Subcutaneous abdominal adipose tissue (tissue), 5 donors: Measurements from ENCODE around the gene GFER.

ENCODE experiments used
- H3K27ac ChIP-seq: one replicate; pipeline ENCODE4 v1.7.0; 2013; ENCODE audit warnings: low read depth, mild to moderate bottlenecking, inconsistent platforms, low read length, moderate library complexity
- H3K27me3 ChIP-seq, 5 donors: one replicate each; pipeline ENCODE4 v1.7.0; 2013; ENCODE audit warnings: low read length in 5 of 5, inconsistent platforms in 1 of 5; ENCODE audit not compliant: control insufficient read depth in 5 of 5, insufficient read depth in 4 of 5
- H3K36me3 ChIP-seq, 5 donors: one replicate each; pipeline ENCODE4 v1.7.0; 2013; ENCODE audit warnings: low read length in 5 of 5; ENCODE audit not compliant: control insufficient read depth in 5 of 5, insufficient read depth in 5 of 5
- H3K4me1 ChIP-seq, 5 donors: one replicate each; pipeline ENCODE4 v1.7.0; 2013; ENCODE audit warnings: low read length in 5 of 5, mild to moderate bottlenecking in 3 of 5, moderate library complexity in 1 of 5; ENCODE audit not compliant: control insufficient read depth in 5 of 5, insufficient read depth in 5 of 5
- H3K4me3 ChIP-seq, 5 donors: one replicate each; pipeline ENCODE4 v1.7.0; 2013; ENCODE audit warnings: low read length in 5 of 5, low read depth in 1 of 5
- H3K9ac ChIP-seq, 5 donors: one replicate each; pipeline ENCODE4 v1.7.0; 2013; ENCODE audit warnings: low read length in 5 of 5, mild to moderate bottlenecking in 4 of 5, moderate library complexity in 3 of 5
- H3K9me3 ChIP-seq, 5 donors: one replicate each; pipeline ENCODE4 v1.7.0; 2013; ENCODE audit warnings: low read length in 5 of 5; ENCODE audit not compliant: control insufficient read depth in 5 of 5
- donor health status: healthy.
- donor health status: healthy.
- donor health status: healthy.
- donor health status: healthy.
- donor health status: healthy.

The GFER gene

DNA sequence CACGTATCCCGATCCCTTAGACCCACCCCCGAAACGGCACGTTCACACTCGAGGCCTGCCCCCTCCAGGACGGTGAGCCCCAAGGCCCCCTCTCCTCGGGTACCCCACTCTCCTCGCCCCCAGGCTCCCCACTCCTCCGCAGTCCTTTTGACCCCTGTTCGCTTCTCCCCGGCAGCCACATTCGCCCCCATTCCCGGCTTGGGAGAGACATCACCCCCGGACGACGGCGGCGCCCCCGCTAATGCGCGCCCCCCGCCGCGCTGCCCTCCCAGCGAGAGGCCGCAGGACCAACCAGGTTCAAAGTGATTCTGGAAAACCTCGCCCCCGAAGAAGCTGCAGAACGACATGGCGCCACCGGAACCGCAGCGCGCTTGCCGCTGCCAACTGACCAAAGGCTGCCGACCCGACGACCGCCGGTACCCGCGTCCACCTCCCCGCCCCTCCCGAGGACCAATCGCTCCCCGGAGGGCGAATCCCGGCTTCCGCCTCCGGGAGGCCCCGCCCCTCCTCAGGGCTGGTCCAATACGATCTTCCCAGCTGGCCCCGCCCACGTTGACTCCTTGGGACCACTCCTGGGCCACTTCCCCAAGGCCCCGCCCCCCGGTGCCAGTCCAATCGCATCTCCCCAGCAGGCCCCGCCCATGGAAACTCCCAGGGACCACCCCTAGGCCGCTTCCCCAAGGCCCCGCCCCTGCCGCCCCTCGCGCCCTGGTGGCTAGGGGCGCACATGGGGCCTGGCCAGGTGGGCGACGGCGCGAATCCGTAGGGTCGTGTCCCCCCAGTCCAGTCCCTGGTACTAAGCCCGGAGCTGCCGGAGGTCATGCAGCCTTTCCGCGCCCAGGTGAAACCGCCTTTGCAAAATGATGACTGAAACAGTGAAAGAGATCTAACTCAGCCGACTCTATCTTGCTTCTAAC is 40.9 kb upstream of the GFER start, which contains the start of gene MSRB1:
Gene MSRB1, minus strand, starts transcription at position 390 of the 917 bp plus-strand sequence. Its CDS starts 43 bp downstream, at position 347.
- peaks cover 11 to 40% (median 28%) of the 10 kb centered on the region in 5 donors for H3K4me1 ChIP-seq
- peak within 1 kb of the TSS; percentile 69 for H3K27ac ChIP-seq

GRCh38 chr16:1944612-1945199 is 39.3 kb upstream of the GFER start:
- Histone ChIP-seq H3K4me1 (peaks cover 11 to 40% (median 28%) of the 10 kb centered on the region in 5 donors), H3K36me3 (peaks cover 0 to 12% (median 7%) of the 10 kb centered on the region in 5 donors), H3K27me3 (no peaks in the 10 kb centered on the region), H3K9me3 (no peaks in the 10 kb centered on the region), H3K4me3 (no peak overlapping the region), H3K27ac (no peak overlapping the region), H3K9ac (no peak overlapping the region)

More for the DNA sequence above, 40.9 kb upstream of the GFER start, which contains the start of gene MSRB1:
- Histone ChIP-seq H3K4me3 (peak within 1 kb of the TSS; percentile 57 to 83 (median 78)), H3K36me3 (peaks cover 0 to 28% (median 20%) of the 10 kb centered on the region in 5 donors), H3K9me3 (no peaks in the 10 kb centered on the region), H3K9ac (peak within 1 kb of the TSS in 4 of 5 donors; percentile 61 to 84 (median 78)), H3K27me3 (no peaks in the 10 kb centered on the region)

DNA sequence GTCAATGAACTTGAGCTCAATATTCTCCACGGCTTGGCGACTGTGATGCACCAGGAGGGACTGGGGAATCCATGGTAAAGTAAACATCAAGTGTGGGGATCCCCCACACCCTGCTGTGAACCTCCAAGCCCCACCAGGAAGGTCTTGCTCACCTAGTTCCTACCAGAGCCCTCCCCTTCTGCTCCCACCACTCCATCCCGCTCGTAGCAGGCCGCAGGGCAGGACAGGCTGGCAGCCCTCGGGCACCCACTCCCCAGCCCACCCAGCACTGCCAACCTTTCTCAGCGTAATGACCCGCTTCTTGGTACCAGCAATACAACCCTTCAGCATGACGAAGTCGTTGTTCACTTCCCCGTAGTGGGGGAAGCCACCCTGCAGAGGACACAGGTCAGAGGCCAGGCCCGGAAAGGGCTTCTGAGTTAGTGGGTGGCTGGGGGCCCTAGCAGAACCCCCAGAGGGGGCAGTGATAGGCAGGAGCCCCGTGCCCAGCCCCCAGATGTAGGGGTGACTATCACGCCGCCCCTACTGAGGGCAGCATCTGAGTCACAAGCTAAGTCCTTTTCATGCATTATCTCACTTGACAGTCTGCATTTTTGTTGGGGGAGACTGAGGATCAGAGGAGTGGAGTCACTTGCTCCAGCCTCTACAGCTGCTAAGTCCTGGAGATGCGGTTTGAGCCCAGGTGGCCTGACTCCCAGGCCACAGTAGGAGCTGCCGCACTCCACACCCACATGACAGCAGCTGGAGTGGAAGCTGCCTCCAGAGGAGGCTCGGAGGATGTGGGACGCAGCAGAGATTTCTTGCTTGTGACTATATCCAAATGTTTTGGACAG is 38.2 kb upstream of the GFER start:
- Histone ChIP-seq H3K27ac (no peak overlapping the region), H3K36me3 (peaks cover 0 to 3% (median 0%) of the 10 kb centered on the region in 5 donors), H3K9ac (no peak overlapping the region), H3K9me3 (no peaks in the 10 kb centered on the region), H3K4me3 (no peak overlapping the region), H3K4me1 (peaks cover 9 to 33% (median 21%) of the 10 kb centered on the region in 5 donors), H3K27me3 (no peaks in the 10 kb centered on the region)

DNA sequence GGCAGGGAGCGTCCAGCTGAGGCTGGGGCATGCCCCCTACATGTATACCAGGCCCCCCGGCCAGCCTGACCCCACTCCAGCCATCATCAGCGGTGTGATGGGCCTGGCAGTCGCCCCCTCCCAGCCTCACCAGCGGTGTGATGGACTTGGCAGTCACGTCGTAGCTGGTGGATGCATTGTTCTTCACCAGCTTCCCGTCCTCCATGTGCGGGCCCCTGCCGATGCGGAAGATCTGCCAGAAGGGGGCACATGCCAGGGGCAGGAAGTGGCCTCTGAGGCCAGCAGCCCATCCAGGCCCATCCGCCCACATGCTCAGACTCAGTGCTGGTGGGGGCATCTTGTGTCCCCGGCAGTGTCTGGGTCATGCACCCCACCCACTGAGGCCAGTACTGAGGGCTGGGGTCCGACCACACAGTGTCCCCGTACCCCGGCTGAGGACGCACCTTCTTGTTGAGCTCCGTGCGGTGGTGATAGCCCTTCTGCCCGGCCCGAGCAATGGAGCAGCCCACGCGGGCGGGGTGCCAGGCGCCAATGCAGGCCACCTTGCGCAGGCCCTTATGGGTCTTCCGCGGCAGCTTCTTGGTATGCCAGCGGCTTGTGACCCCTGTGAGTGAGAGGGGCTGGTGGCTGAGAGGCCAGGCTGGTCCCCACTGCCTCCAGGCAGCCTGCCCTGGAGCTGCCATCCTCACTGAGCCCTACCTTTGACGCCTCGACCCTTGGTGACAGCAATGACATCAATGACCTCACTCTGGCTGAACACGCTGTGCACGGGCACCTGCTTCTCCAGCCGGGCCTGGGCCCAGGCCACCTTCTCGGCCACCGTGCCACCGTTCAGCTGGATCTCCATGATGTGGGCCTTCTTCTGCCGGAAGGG is 37.3 kb upstream of the GFER start:
- Histone ChIP-seq H3K9ac (no peak overlapping the region), H3K27me3 (no peaks in the 10 kb centered on the region), H3K36me3 (no peaks in the 10 kb centered on the region), H3K27ac (no peak overlapping the region), H3K4me3 (no peak overlapping the region), H3K4me1 (peaks cover 4 to 24% (median 18%) of the 10 kb centered on the region in 5 donors), H3K9me3 (no peaks in the 10 kb centered on the region)

- H3K9me3 ChIP-seq: no peaks in the 10 kb centered on the region
- H3K4me3 ChIP-seq: no peak overlapping the region
- H3K27ac ChIP-seq: no peak overlapping the region
- peaks cover 0 to 18% (median 12%) of the 10 kb centered on the region in 5 donors for H3K4me1 ChIP-seq
- no peaks in the 10 kb centered on the region for H3K27me3 ChIP-seq
- no peak overlapping the region for H3K9ac ChIP-seq
- no peaks in the 10 kb centered on the region for H3K36me3 ChIP-seq
Measured at GRCh38 chr16:1947369-1947670, 36.7 kb upstream of the GFER start.

GRCh38 chr16:1949507-1949906 is 34.5 kb upstream of the GFER start:
- Histone ChIP-seq H3K4me3 (no peak overlapping the region), H3K9me3 (no peaks in the 10 kb centered on the region), H3K27ac (no peak overlapping the region), H3K9ac (no peak overlapping the region), H3K36me3 (no peaks in the 10 kb centered on the region), H3K27me3 (peaks cover 0 to 4% (median 0%) of the 10 kb centered on the region in 5 donors), H3K4me1 (no peaks in the 10 kb centered on the region)

GRCh38 chr16:1950047-1950446 is 33.9 kb upstream of the GFER start:
- Histone ChIP-seq H3K27ac (no peak overlapping the region), H3K36me3 (no peaks in the 10 kb centered on the region), H3K9ac (no peak overlapping the region), H3K9me3 (no peaks in the 10 kb centered on the region), H3K27me3 (peaks cover 0 to 4% (median 0%) of the 10 kb centered on the region in 5 donors), H3K4me3 (no peak overlapping the region), H3K4me1 (no peaks in the 10 kb centered on the region)

DNA sequence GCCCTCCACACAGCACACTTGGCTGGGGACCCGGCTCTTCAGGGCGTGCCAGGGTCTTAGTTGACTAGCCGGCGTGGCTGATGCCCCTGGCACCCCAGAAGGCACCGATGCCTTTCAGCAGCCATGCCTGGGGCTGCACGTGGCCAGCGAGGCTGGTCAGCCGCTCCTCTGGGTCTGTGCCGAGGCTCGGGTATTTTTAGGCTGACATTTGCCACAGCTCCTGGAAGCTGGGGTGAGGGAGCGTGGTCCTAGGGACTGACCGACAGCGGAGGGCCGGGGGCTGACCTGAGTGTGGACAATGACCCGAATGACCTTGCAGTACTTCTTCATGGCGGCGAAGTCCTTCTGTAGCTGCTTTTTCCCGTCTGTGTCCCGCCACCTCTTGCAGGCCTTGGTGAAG is 33.4 kb upstream of the GFER start:
- Histone ChIP-seq H3K27me3 (peaks cover 0 to 4% (median 0%) of the 10 kb centered on the region in 5 donors), H3K9ac (no peak overlapping the region), H3K36me3 (no peaks in the 10 kb centered on the region), H3K9me3 (no peaks in the 10 kb centered on the region), H3K4me3 (no peak overlapping the region), H3K4me1 (no peaks in the 10 kb centered on the region), H3K27ac (no peak overlapping the region)

- H3K27me3 ChIP-seq: peaks cover 0 to 4% (median 0%) of the 10 kb centered on the region in 5 donors
- no peak overlapping the region for H3K27ac ChIP-seq
- H3K4me1 ChIP-seq: peaks cover 0 to 2% (median 1%) of the 10 kb centered on the region in 5 donors
- H3K9me3 ChIP-seq: no peaks in the 10 kb centered on the region
- no peak overlapping the region for H3K9ac ChIP-seq
- no peak overlapping the region for H3K4me3 ChIP-seq
- H3K36me3 ChIP-seq: no peaks in the 10 kb centered on the region
Measured at GRCh38 chr16:1953734-1954133, 30.3 kb upstream of the GFER start.
